ENCODE results near the gene HTR2C.
"Not testable (repeated sequence)": the region's sequence is repeated elsewhere in the genome, so short reads cannot be mapped to it uniquely, and the experiment has no call there.

Gene HTR2C

DNA sequence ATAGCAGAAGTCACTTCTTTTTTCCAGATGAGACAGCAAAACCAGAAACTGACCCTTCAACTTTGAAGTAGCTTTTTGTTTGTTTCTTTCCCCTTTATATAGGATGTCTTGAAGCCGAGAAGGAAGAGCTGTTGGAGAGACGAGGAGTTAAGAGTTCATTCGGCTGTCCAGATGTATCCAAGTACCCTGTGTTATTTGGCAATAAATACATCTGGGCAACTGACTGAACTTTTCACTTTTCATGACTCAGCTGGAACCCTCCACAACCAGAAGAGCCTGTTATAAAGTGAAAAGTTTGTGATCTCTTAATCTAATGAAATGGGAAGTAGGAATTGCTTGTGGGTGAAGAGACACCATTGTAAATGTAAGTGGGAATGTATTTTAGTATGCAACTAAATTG, 131.2 kb downstream of the HTR2C start:
- no peak for DNase-seq

DNA sequence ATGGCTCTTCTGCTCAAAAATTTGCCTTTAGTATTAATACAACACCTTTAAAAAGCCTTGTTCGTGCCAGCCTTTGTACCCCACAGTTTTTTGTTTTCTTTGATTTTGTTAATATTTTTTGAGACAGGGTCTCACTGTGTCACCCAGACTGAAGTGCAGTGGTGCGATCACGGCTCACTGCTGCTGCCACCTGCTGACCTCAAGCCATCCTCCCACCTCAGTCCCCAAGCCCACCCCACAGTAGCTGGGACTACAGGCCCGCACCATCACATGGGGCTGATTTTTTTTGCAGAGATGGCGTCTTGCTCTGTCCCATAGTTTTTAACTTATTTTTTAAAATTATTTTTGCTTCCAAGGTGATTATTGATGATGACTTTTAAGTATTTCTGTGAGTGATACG, 134.0 kb downstream of the HTR2C start:
- DNase-seq, result no peak

DNA sequence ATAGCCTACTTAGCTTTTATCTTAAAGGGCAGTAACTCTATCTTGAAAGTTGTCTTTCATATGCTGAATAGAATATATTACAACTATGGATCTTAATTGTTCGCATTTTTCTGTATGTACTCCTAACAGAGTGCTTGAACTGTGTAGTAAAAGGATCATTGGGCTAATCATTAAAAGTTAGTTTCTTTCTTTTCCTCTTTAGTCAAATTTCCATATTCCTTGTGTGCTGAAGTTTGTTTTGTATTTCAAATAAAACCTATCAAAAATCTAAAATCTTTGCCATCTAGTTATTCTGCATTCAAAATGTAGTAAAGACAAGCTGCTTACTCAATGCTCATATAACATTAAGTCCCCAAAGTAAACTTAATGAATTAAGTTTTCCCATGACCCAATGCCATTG, 182.7 kb downstream of the HTR2C start:
- no peak for DNase-seq

DNA sequence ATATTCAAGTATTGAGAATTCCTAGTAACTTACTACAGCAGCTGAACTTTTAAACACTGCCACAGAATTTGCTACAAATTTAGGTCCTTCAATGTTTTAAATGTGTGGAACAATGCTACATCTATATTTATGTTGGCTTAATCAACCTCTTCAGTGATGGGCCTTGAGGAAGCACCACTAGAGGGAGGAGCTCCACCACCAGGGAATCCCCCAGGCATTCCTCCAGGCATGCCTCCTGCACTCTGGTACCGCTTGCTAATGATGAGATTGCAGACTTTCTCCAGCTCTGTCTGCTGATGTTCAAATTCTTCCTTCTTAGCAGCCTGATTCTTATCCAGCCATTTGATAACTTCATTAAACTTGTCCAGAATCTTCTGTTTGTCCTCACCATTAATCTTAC, 190.8 kb downstream of the HTR2C start:
- DNase-seq, result no peak

DNA sequence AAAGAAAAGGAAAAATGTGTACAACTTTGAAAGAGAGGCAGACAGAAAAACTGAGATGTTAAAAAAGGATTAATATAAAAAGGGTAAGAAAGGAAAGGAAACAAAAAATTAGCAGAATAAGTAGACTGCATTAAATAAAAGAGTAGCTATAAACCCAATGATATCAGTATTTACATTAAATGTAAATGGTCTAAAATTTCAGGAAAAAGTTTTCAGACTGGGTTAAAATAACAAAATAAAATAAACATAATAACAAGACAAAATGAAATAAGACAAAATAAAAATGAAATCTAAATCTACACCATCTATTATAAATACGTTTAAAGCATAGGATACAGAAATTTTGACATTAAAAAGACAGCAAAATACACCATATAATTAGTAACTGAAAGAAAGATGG, 199.0 kb downstream of the HTR2C start:
- DNase-seq, result no peak

DNA sequence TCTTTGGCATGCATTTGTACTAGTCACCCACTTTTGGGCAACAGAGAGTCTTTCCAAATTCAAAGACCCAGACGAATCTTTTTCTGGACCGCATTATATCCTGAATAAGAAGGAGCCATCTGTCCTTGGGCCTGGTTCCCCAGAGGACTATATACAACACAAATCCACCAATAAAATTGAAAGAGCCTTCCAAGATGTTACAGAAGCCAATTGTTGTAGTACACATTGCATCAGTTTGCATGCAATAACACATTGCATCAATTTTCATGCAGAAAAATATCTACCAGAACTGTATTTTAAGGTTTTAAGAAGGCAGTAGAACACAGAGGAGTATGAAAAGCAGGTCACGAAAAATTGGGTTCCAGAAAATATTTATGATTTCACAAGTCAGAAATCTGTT, 203.2 kb downstream of the HTR2C start:
- no peak for DNase-seq

DNA sequence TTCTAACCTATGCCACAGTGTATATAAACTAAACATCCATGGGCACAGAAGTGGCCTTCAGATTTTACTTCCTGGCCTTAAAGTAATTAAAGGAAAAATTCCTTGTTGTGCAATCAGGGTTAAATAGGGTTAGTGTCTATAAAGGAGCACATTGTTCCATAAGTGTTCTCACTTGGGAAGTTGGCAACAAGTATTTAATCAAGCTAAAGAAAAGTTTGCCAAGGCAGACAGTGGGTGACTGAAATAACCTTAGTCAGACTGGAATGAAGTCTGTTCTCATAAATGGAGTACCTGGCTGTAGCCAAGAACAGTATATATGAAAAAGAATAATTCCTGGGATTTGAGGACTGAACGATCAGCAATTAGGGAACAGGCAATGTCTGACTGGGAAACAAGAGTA, 213.6 kb downstream of the HTR2C start:
- no peak for DNase-seq

DNA sequence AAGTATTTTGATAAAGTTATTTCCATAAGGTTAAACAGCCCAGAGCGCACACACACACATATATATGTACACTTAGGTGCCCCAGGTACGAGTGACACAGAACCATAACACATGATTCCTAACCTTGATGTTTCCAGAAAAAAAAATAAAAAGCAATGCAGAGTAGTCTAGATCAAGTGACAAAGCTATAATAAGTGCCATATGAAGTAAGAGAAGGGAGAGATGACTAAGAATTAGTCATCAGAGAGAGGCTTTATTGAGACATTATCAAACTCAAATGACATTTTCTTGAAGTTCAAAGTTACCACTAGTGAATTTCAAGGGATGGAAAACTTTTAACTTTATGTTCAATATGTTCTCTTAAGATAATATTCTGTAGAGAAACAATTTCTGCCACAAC, 215.0 kb downstream of the HTR2C start:
- DNase-seq, result no peak

DNA sequence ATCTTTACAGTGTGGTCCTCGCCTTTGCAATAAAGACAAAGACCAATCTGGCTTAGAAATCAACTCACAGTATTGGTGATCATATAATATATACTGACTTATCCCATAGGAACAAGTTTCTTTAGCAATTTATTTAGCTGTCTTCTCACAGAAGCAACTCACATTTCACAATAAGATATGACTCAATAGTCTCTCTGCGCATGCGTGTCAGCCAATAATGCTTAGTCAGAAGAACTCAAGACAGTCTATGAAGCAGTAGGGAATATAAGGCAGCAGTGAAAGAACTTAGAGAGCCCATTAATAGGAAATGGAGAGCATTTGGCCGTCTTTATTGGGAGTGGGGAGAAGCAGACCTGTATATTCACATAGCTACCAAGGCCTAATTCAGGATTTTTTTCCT, 216.8 kb downstream of the HTR2C start:
- DNase-seq, result no peak

DNA sequence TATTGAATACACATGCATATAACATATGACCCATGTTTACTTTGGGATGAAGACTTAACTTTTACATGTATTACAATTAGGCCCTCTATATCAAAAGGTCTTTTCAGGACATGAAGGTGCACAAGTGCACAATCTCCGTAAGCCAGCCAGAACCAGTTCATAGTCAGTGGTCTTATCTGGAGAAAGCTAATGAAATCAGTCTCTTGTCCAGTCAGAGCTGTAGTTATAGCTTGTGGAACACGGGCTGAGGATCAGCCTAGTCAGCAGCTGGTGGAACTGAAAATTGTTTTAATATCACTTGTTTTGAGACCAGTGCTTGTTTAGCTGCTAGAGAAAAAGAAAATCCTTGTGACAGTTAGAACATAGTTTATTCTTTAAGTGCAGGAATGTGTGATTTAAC, 235.6 kb downstream of the HTR2C start:
- DNase-seq, result no peak

DNA sequence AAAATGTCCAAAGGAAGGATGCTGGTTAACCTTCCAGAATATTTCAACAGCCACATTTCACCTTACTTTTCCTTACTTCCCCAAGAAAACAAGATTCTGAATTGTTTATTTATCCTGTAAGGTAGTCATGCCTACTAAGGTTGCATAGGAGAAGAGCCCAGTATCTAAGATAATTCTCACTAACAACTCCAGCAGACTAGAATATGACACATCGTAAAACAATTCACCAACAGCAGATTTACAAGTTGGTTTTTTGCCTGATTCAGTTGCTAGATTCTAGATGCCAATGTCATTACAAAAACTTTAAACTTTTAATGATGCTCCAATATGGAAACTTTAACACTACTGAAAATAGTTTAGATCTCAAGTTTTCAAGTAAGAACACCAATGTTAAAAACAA, 257.2 kb downstream of the HTR2C start:
- no peak for DNase-seq

DNA sequence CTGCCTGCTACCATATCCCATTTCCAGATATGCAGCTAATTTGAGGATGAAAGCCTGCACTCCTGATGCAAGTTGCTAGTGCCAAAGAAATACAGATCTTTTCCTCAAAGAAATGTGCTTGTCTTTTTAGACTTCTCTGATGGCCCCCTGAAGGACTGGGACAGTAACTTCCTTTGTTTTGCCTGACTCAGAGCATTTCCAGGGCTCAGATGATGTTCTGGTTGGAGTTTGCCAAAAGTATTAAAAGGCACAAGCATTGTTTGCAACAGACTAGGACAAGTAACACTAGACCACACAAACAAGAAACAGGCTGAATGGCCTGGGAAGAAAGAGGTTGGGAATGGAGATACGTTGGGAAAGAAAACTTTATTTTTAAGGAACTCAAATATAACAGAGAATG, 258.3 kb downstream of the HTR2C start:
- DNase-seq, result no peak

DNA sequence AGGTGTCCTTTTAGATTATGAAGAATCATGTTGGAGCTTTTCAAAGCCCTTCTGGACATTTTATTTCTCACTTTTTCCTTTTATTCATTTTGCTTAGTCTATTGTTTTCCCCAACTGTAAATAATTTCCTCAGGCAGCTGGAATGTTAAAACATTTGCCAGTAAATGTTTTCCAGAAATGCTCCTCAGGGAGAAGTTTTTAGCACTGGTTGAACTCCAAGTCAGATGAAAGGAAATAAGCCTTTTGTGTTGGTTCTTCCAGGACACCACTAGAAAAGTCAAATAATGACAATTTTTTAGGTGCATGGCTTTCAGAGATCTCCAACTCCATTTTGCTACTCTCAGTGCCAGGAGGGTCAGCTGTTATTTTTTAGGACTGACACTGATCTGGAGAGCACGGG, 305.6 kb downstream of the HTR2C start:
- DNase-seq, result no peak

DNA sequence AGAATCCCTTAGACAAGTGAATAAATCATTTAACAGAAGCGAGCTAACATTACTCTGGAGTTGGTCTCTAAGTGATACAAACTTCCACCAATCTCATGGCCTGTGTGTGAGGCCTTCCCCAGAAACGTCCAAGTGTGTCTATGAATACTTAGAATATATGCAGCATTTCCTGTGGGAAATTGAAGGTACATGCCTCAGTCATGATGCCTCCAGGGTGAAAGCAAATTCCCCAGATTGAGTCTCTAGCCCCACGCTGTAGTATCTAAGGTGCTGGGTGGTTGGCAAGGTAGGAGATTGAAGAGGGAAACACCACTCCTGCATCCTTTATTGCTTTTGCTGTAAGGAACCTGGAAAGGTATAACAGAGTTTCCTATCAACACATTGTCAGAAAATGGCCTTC, 319.7 kb downstream of the HTR2C start:
- no peak for DNase-seq

DNA sequence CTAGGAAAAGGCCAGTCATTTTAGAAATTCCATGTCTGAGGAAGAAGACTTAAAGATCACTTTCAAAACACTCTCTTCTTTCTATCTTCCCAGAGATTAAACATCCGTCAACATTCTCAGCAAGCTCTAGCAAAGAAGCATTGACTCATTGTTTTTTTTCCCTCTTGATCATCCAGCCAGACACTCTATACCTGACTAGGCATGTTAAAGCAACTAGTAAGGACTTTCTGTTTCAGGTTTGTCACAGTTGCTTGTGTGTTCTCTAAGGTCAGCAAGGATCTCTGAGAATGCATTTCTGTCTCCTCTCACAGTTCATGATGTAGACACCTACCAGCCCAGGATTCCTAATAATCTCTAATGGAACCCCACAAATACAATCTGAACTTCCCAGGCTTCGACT, 321.4 kb downstream of the HTR2C start:
- DNase-seq, result no peak

DNA sequence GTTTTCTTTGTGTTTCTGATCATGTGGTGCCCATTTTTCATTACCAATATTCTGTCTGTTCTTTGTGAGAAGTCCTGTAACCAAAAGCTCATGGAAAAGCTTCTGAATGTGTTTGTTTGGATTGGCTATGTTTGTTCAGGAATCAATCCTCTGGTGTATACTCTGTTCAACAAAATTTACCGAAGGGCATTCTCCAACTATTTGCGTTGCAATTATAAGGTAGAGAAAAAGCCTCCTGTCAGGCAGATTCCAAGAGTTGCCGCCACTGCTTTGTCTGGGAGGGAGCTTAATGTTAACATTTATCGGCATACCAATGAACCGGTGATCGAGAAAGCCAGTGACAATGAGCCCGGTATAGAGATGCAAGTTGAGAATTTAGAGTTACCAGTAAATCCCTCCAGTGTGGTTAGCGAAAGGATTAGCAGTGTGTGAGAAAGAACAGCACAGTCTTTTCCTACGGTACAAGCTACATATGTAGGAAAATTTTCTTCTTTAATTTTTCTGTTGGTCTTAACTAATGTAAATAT, 323.2 kb downstream of the HTR2C start:
- no peak for DNase-seq

DNA sequence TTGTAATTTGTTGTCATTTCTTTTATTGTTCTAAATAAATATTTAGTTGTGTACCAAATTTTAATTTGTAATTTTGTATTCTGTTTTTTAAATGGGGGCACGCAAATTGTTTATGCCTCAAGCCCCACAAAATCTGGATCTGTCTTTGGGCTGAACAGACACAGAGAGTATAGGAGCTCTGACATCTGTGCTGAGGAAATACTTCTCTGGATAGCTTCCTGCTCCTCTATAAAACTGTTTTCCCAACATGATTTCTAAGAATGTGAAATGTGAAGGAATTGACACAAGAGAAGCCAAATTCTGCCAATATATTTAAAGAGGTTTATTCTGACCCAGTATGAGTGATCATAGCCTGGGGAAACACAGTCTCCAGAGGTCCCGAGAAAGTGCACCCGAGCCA, 340.5 kb downstream of the HTR2C start:
- no peak for DNase-seq

DNA sequence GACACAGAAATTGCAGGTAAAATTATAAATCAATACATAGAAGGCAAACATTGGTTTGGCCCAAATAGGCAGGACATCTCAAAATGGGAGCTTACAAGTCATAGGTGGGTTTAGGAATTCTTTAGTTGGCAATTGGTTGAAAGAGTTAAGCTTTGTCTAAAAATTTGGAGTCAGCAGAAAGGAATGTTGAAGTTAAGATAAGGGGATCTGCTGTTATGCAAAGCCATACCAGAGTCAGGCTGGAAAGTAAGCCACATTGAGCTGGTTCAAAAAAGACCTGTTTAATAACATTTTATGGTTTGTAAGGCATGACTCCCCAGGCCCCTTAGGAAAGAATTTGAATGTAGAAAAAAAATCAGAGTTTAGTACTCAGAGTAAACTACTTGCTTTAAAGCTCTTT, 341.0 kb downstream of the HTR2C start:
- no peak for DNase-seq

DNA sequence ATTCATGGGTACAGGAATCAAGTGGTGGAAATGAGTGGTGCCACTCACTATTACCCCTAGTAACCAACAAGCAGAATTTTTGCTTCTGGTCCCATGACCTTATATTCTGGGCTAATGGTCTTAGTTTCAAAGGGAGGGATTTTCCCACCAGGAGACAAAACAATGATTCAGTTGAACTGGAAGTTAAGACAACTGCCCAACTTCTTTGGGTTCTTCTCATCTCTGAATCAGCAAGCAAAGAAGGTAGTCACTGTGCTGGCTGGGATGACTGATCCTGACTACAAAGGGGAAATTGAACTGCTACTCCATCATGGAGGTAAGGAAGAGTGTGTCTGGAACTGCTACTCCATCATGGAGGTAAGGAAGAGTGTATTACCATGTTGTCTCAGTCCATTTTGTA, 346.3 kb downstream of the HTR2C start:
- DNase-seq, result no peak

DNA sequence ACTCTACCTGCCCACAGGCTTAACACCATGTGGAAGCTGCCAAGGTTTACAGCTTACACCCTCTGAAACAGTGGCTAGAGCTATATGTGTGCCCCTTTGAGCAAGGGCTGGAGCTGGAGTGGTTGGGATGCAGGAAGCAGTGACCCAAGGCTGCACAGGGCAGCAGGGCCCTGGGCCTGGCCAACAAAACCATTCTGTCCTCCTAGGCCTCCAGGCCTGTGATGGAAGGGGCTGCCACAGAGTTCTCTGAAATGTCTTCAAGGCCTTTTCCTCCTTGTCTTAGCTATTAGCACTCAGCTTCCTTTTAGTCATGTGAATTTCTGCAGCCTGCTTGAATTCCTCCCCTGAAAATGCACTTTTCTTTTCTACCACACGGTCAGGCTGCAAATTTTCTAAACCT, 348.7 kb downstream of the HTR2C start:
- no peak for DNase-seq

DNA sequence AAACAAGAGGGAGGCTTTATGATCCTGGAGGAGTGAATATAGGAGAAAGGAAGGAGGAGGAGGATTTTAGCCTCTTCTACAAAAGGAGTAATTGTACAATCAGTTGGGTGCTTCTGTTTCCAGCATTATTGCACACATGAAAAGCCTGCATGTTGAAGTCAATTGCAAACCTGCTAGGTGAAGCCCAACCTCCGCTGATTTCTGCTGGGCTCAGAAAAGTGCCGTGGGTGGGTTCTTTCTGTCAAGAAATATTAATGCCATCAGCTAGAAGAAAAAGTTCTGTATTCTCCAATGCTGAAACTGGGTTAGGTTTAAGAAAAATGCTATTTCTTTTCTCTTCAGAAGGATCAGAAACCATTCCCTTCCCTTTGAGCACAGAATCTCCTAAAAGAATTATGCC, 349.4 kb downstream of the HTR2C start:
- DNase-seq, result not testable (repeated sequence)

DNA sequence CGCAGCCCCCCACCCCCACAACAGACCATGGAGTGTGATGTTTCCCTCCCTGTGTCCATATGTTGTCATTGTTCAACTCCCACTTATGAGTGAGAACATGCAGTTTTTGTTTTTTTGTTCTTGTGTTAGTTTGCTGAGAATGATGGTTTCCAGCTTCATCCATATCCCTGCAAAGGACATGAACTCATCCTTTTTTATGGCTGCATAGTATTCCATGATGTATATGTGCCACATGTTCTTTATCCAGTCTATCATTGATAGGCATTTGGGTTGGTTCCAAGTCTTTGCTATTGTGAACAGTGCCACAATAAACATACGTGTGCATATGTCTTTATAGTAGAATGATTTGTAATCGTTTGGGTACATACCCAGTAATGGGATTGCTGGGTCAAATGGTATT, 353.2 kb downstream of the HTR2C start:
- not testable (repeated sequence) for DNase-seq

DNA sequence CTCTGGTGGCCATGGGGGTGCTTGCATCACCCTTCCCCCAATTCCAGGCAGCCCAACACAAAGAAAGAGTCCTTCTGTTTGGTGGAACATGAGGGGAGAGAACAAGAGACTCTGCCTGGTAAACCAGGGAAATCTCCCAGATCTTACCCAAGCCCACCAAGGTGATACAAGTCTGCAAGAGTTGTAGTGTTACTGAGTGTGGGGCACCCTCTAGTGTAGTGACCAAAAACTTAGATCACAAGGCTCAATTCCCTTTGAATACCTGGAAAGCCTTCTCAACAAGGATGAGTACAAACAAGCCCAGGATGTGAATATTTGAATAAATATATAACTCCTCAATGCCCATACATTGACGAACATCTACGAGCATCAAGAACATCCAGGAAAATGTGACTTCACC, 368.8 kb downstream of the HTR2C start:
- no peak for DNase-seq

Measured in hematopoietic multipotent progenitor cell treated with erythropoietin and hydrocortisone succinate and interleukin-3 and kit ligand, for 6 days (in vitro differentiated cells).